Nephron (organoid): ENCODE results near the gene OVCH2.

ENCODE experiments used
- H3K27ac Mint-ChIP-seq, 3 experiments: 2 replicates each; pipeline ENCODE4 v1.8.0; 2020; ENCODE audit warnings: mixed read lengths in 3 of 3, mild to moderate bottlenecking in 2 of 3, moderate library complexity in 1 of 3
- H3K27me3 Mint-ChIP-seq: 2 replicates; pipeline ENCODE4 v1.8.0; 2021; ENCODE audit warnings: low read depth, mild to moderate bottlenecking, moderate library complexity, mixed read lengths
- H3K36me3 Mint-ChIP-seq: 2 replicates; pipeline ENCODE4 v1.8.0; 2020; ENCODE audit warnings: low read depth, mixed read lengths
- H3K4me1 Mint-ChIP-seq: 2 replicates; pipeline ENCODE4 v1.8.0; 2020; ENCODE audit warnings: mixed read lengths
- H3K4me3 Mint-ChIP-seq, 3 experiments: 2 replicates each; pipeline ENCODE4 v1.8.0; 2020; ENCODE audit warnings: mild to moderate bottlenecking in 3 of 3, mixed read lengths in 3 of 3, moderate library complexity in 2 of 3
- H3K9me3 Mint-ChIP-seq: 2 replicates; pipeline ENCODE4 v1.8.0; 2020; ENCODE audit warnings: mixed read lengths
- CTCF ChIP-seq, 3 experiments: fragments of 200-600 bp; sonication (generic); IDR thresholded peaks; one replicate each; pipeline ENCODE4 v1.5.0; 2021; ENCODE audit warnings: antibody characterized with exemption in 3 of 3; ENCODE audit not compliant: unreplicated experiment in 3 of 3

The OVCH2 gene

GRCh38 chr11:7675631-7676030, 30.6 kb downstream of the OVCH2 start:
- Mint-ChIP-seq H3K4me1 (peaks cover 51% of the 10 kb centered on the region), H3K4me3 (peak overlapping the region; percentile 25 to 90 (median 54)), H3K27ac (peak overlapping the region in 1 of 3 experiments; percentile 6), H3K9me3 (no peaks in the 10 kb centered on the region), H3K36me3 (no peaks in the 10 kb centered on the region), H3K27me3 (peaks cover 20% of the 10 kb centered on the region)
- no peak for TF ChIP-seq CTCF (IDR thresholded peaks at IDR 0.05; ENCODE audit: unreplicated experiment in 3 of 3)

GRCh38 chr11:7673724-7674434, 32.4 kb downstream of the OVCH2 start:
- Mint-ChIP-seq H3K27ac (peak overlapping the region; percentile 6 to 91 (median 82)), H3K27me3 (peaks cover 20% of the 10 kb centered on the region), H3K4me3 (peak overlapping the region; percentile 90), H3K9me3 (no peaks in the 10 kb centered on the region), H3K4me1 (peaks cover 56% of the 10 kb centered on the region), H3K36me3 (peaks cover 4% of the 10 kb centered on the region)
- TF ChIP-seq CTCF (IDR thresholded peaks at IDR 0.05; ENCODE audit: unreplicated experiment in 3 of 3) = no peak

- Mint-ChIP-seq H3K27ac (peak within 1 kb of the TSS; percentile 6 to 91 (median 82)), H3K4me3 (peak within 1 kb of the TSS; percentile 90), H3K36me3 (peaks cover 8% of the 10 kb centered on the region), H3K27me3 (peaks cover 20% of the 10 kb centered on the region), H3K9me3 (no peaks in the 10 kb centered on the region), H3K4me1 (peaks cover 61% of the 10 kb centered on the region)
- TF ChIP-seq CTCF (IDR thresholded peaks at IDR 0.05; ENCODE audit: unreplicated experiment in 3 of 3) = no peak
Measured at GRCh38 chr11:7672960-7673723, 33.1 kb downstream of the OVCH2 start, which contains the start of gene CYB5R2. Gene CYB5R2, minus strand, starts transcription at chr11:7673500. Its CDS starts 675 bp downstream, at chr11:7672825.

GRCh38 chr11:7672276-7672959, 33.9 kb downstream of the OVCH2 start:
- Mint-ChIP-seq H3K4me3 (peak overlapping the region; percentile 76 to 82 (median 79)), H3K27ac (peak overlapping the region; percentile 6 to 88 (median 78)), H3K27me3 (peaks cover 20% of the 10 kb centered on the region), H3K36me3 (peaks cover 8% of the 10 kb centered on the region), H3K4me1 (peaks cover 60% of the 10 kb centered on the region), H3K9me3 (no peaks in the 10 kb centered on the region)
- no peak for TF ChIP-seq CTCF (IDR thresholded peaks at IDR 0.05; ENCODE audit: unreplicated experiment in 3 of 3)

GRCh38 chr11:7671347-7672215, 34.7 kb downstream of the OVCH2 start:
- peaks cover 20% of the 10 kb centered on the region for H3K27me3 Mint-ChIP-seq
- no peak for TF ChIP-seq CTCF (IDR thresholded peaks at IDR 0.05; ENCODE audit: unreplicated experiment in 3 of 3)
- peak overlapping the region; percentile 6 to 90 (median 88) for H3K27ac Mint-ChIP-seq
- H3K36me3 Mint-ChIP-seq = peaks cover 8% of the 10 kb centered on the region
- peaks cover 57% of the 10 kb centered on the region for H3K4me1 Mint-ChIP-seq
- H3K9me3 Mint-ChIP-seq = no peaks in the 10 kb centered on the region
- peak overlapping the region; percentile 29 to 76 (median 72) for H3K4me3 Mint-ChIP-seq
